H1 (cell line): ENCODE data around the gene PXK. TPM values are rescaled to one million over a fixed set of nuclear protein-coding genes. Genes with fewer than 3 reads are reported as not detected.

Source experiments
- FOSL1 ChIP-seq: IDR thresholded peaks from 2 replicates; pipeline ENCODE4 v1.6.1; 2011; ENCODE audit warnings: mild to moderate bottlenecking, low read depth, low read length, moderate library complexity; ENCODE audit not compliant: insufficient read depth
- MAX ChIP-seq: IDR thresholded peaks from 2 replicates; pipeline ENCODE4 v1.6.1; 2012; ENCODE audit warnings: inconsistent platforms
- polyA plus RNA-seq, 7 experiments: library from polyadenylated mRNA; depleted of rRNA in 3 of 7; stranded (reverse) in 5 of 7; unstranded in 2 of 7; fragments of >200 nt in 5 of 7; fragments of 200-250 nt in 2 of 7; gene quantifications; 1 replicate in 5 of 7; 2 replicates in 1 of 7; 4 replicates in 1 of 7; pipeline versions ENCODE4 v1.2.1 to v1.2.3, GENCODE V29; 2011 to 2013; ENCODE audit warnings: missing spikeins in 2 of 7, mixed read lengths in 2 of 7
- total RNA-seq: library from RNA; stranded (reverse); fragmentation: NEBNext Ultra II Directional; extraction: Animal tissue kit (Norgen Biotek cat#: 25700); gene quantifications from 2 replicates; pipeline ENCODE4 v1.2.1, GENCODE V29; 2021

The PXK gene
- total and polyA plus RNA-seq, 2 of the 8 experiments (the other 6 are each of a cell fraction or from before 2014, with no cell fraction given), result 3.5 to 7.1 TPM

- no peak for TF ChIP-seq MAX
- no peak for TF ChIP-seq FOSL1
Observed at GRCh38 chr3:58355179-58355578, 22.5 kb downstream of the PXK start (continued).
